Right lobe of liver (tissue), 4 donors: ENCODE measurements around the gene THAP4.

ENCODE experiments used
- POLR2A ChIP-seq: fragments of 450-650 bp; IDR thresholded peaks from one replicate; pipeline ENCODE4 v1.6.1; 2017; ENCODE audit warnings: antibody characterized with exemption, mild to moderate bottlenecking
- TF ChIP-seq, protein P1 (sequence below), 4 donors: fragments of 200-600 bp in 3 of 4; fragments of 450-650 bp in 1 of 4; IDR thresholded peaks; one replicate each; pipeline versions ENCODE4 v1.5.1 to v1.8.0; 2016 to 2022; ENCODE audit warnings: antibody characterized with exemption in 4 of 4, mild to moderate bottlenecking in 2 of 4
- donor health status: DM: no; HTN: no; CAD: no.
- donor health status: DM: no; HTN: no; CAD: no.
- donor health status: DM: no; HTN: yes; CAD: no.

DNA sequence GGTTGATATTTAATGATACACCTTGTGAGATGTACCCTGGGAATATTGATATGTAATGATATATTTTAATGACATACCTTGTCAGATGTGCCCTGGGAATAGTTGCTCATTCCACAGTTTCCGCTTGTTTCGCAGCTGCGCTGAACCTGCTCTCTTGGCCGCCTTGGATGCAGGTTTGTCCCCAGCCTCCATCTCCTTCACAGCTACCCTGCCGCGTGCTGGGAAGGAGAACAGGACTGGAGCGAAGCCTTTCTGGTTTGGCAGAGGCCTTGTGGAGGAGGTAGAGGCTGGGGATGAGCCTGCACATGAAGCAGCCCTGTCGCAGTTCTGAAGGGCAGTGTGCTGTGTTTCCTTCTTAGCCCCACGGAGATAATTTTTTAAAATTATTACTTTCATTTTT lies 15.2 kb upstream of the THAP4 start:
- TF ChIP-seq, protein P1, sequence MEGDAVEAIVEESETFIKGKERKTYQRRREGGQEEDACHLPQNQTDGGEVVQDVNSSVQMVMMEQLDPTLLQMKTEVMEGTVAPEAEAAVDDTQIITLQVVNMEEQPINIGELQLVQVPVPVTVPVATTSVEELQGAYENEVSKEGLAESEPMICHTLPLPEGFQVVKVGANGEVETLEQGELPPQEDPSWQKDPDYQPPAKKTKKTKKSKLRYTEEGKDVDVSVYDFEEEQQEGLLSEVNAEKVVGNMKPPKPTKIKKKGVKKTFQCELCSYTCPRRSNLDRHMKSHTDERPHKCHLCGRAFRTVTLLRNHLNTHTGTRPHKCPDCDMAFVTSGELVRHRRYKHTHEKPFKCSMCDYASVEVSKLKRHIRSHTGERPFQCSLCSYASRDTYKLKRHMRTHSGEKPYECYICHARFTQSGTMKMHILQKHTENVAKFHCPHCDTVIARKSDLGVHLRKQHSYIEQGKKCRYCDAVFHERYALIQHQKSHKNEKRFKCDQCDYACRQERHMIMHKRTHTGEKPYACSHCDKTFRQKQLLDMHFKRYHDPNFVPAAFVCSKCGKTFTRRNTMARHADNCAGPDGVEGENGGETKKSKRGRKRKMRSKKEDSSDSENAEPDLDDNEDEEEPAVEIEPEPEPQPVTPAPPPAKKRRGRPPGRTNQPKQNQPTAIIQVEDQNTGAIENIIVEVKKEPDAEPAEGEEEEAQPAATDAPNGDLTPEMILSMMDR (IDR thresholded peaks at IDR 0.05): no peak
- TF ChIP-seq POLR2A: no peak
